Panc1 (cell line): Measurements from ENCODE around the gene CD79A.

Experiments used
- REST ChIP-seq, 2 experiments: IDR thresholded peaks; 2 replicates each; pipeline ENCODE4 v1.6.1; 2011 to 2012; ENCODE audit warnings: low read depth in 2 of 2, control low read depth in 1 of 2, low read length in 1 of 2, mild to moderate bottlenecking in 1 of 2, moderate library complexity in 1 of 2; ENCODE audit not compliant: insufficient read depth in 1 of 2
- SIN3A ChIP-seq: IDR thresholded peaks from 2 replicates; pipeline ENCODE4 v1.6.1; 2012; ENCODE audit warnings: low read depth, mild to moderate bottlenecking, low read length, moderate library complexity, borderline replicate concordance; ENCODE audit not compliant: insufficient read depth
- TF ChIP-seq, protein P1 (sequence below): fragments of 450-650 bp; IDR thresholded peaks from 2 replicates; pipeline ENCODE4 v1.5.1; 2017; ENCODE audit warnings: mild to moderate bottlenecking

GRCh38 chr19:41903193-41903953, 26.3 kb downstream of the CD79A start:
- TF ChIP-seq, protein P1, sequence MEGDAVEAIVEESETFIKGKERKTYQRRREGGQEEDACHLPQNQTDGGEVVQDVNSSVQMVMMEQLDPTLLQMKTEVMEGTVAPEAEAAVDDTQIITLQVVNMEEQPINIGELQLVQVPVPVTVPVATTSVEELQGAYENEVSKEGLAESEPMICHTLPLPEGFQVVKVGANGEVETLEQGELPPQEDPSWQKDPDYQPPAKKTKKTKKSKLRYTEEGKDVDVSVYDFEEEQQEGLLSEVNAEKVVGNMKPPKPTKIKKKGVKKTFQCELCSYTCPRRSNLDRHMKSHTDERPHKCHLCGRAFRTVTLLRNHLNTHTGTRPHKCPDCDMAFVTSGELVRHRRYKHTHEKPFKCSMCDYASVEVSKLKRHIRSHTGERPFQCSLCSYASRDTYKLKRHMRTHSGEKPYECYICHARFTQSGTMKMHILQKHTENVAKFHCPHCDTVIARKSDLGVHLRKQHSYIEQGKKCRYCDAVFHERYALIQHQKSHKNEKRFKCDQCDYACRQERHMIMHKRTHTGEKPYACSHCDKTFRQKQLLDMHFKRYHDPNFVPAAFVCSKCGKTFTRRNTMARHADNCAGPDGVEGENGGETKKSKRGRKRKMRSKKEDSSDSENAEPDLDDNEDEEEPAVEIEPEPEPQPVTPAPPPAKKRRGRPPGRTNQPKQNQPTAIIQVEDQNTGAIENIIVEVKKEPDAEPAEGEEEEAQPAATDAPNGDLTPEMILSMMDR = no peak
- TF ChIP-seq SIN3A (no peak), REST (IDR thresholded peaks at IDR 0.05; ENCODE audit: insufficient read depth in 1 of 2, low read depth in 2 of 2, low read length in 1 of 2) (no peak)
